IMR-90 (cell line): ENCODE data around the gene NINJ2. TPM values are rescaled to one million over a fixed set of nuclear protein-coding genes. Genes with fewer than 3 reads are reported as not detected.

Source experiments
- ATAC-seq: fragments of 200-7000 bp; cut with Tn5 transposase; 2 replicates; pipeline ENCODE4 v1.9.1; 2020; ENCODE audit warnings: low read depth, mild to moderate bottlenecking, moderate library complexity
- BruUV-seq: library from RNA; stranded (reverse); fragments of 400-500 nt; replicated peaks from 2 replicates; lab custom pipeline; 2021; lab: Mats Ljungman, UMichigan
- CTCF ChIA-PET: fragments of 300-600 bp; formaldehyde crosslinking; extraction: SDS; loops from one replicate; lab custom pipeline; 2021; ENCODE audit warnings: antibody characterized with exemption; lab: Yijun Ruan, JAX
- POLR2A ChIA-PET: fragments of 300-600 bp; sonication (Branson Sonifier 250); formaldehyde crosslinking; loops from one replicate; lab custom pipeline; 2022; ENCODE audit warnings: antibody characterized with exemption; ENCODE audit not compliant: unreplicated experiment; lab: Charles Lee
- DNase-seq: peaks from one replicate; pipeline ENCODE4 v3.0.0; 2013
- H2AFZ ChIP-seq: replicated peaks from 2 replicates; pipeline ENCODE3; 2013; ENCODE audit warnings: low read length, mild to moderate bottlenecking; ENCODE audit not compliant: poor library complexity
- H2AK5ac ChIP-seq: 2 replicates; pipeline ENCODE4 v1.6.1; 2013; ENCODE audit warnings: low read depth, low read length, inconsistent platforms
- H2AK9ac ChIP-seq: replicated peaks from 2 replicates; pipeline ENCODE3; 2013; ENCODE audit warnings: mild to moderate bottlenecking, low read depth, low read length, moderate library complexity; ENCODE audit not compliant: poor library complexity
- H2BK120ac ChIP-seq: 2 replicates; pipeline ENCODE4 v1.6.1; 2013; ENCODE audit warnings: low read depth, low read length, inconsistent platforms
- H2BK15ac ChIP-seq: 3 replicates; pipeline ENCODE4 v1.6.1; 2013; ENCODE audit warnings: low read depth, low read length, inconsistent platforms
- H2BK20ac ChIP-seq: 2 replicates; pipeline ENCODE4 v1.6.1; 2013; ENCODE audit warnings: low read depth, mild to moderate bottlenecking, inconsistent platforms, low read length, moderate library complexity
- H2BK5ac ChIP-seq: 2 replicates; pipeline ENCODE4 v1.6.1; 2013; ENCODE audit warnings: mild to moderate bottlenecking, low read depth, low read length, inconsistent platforms; ENCODE audit not compliant: poor library complexity, severe bottlenecking
- H3K14ac ChIP-seq: replicated peaks from 2 replicates; pipeline ENCODE4 v1.6.1; 2013; ENCODE audit warnings: low read depth, low read length, inconsistent platforms
- H3K18ac ChIP-seq: 2 replicates; pipeline ENCODE4 v1.6.1; 2013; ENCODE audit warnings: low read depth, low read length, control low read depth
- H3K23ac ChIP-seq: 2 replicates; pipeline ENCODE4 v1.6.1; 2013; ENCODE audit warnings: low read depth, low read length, inconsistent platforms
- H3K27ac ChIP-seq: 2 replicates; pipeline ENCODE4 v1.5.1; 2013; ENCODE audit warnings: mild to moderate bottlenecking, control low read depth, low read length; ENCODE audit not compliant: insufficient read depth
- H3K27me3 ChIP-seq: 2 replicates; pipeline ENCODE4 v1.6.1; 2013; ENCODE audit warnings: low read length; ENCODE audit not compliant: control insufficient read depth, insufficient read depth
- H3K36me3 ChIP-seq: 2 replicates; pipeline ENCODE4 v1.6.1; 2013; ENCODE audit warnings: low read length, mixed read lengths; ENCODE audit not compliant: control insufficient read depth, insufficient read depth
- H3K4ac ChIP-seq: 2 replicates; pipeline ENCODE4 v1.6.1; 2013; ENCODE audit warnings: low read depth, low read length, inconsistent platforms
- H3K4me1 ChIP-seq: 2 replicates; pipeline ENCODE4 v1.6.1; 2013; ENCODE audit warnings: low read length, mixed read lengths; ENCODE audit not compliant: control insufficient read depth, insufficient read depth
- H3K4me2 ChIP-seq: 2 replicates; pipeline ENCODE4 v1.6.1; 2013; ENCODE audit warnings: low read depth, mild to moderate bottlenecking, control low read depth, low read length, moderate library complexity
- H3K4me3 ChIP-seq: 2 replicates; pipeline ENCODE4 v1.5.1; 2013; ENCODE audit warnings: low read depth, mild to moderate bottlenecking, control low read depth, low read length, moderate library complexity; ENCODE audit not compliant: insufficient read depth
- H3K56ac ChIP-seq: 2 replicates; pipeline ENCODE4 v1.6.1; 2013; ENCODE audit warnings: low read length, inconsistent platforms; ENCODE audit not compliant: insufficient read depth; ENCODE audit errors: extremely low read depth
- H3K79me1 ChIP-seq, 2 experiments: 2 replicates each; pipeline ENCODE4 v1.6.1; 2013; ENCODE audit warnings: low read length in 2 of 2, inconsistent platforms in 1 of 2, low read depth in 1 of 2
- H3K9ac ChIP-seq: 2 replicates; pipeline ENCODE4 v1.6.1; 2013; ENCODE audit warnings: low read depth, low read length, control low read depth
- H3K9me1 ChIP-seq: 2 replicates; pipeline ENCODE4 v1.6.1; 2013; ENCODE audit warnings: low read length, inconsistent platforms; ENCODE audit not compliant: insufficient read depth
- H3K9me3 ChIP-seq: 2 replicates; pipeline ENCODE4 v1.6.1; 2013; ENCODE audit warnings: low read length; ENCODE audit not compliant: control insufficient read depth, insufficient read depth
- H4K20me1 ChIP-seq: 2 replicates; pipeline ENCODE4 v1.6.1; 2013; ENCODE audit warnings: low read length, inconsistent platforms; ENCODE audit not compliant: insufficient read depth
- H4K5ac ChIP-seq: 2 replicates; pipeline ENCODE4 v1.6.1; 2013; ENCODE audit warnings: mild to moderate bottlenecking, low read depth, low read length, control low read depth
- H4K8ac ChIP-seq, 2 experiments: 2 replicates each; pipeline ENCODE4 v1.6.1; 2013; ENCODE audit warnings: low read depth in 2 of 2, low read length in 2 of 2, control low read depth in 1 of 2, inconsistent platforms in 1 of 2
- H4K91ac ChIP-seq: 2 replicates; pipeline ENCODE4 v1.6.1; 2013; ENCODE audit warnings: low read depth, low read length, inconsistent platforms; ENCODE audit not compliant: insufficient read depth
- NFE2L2 ChIP-seq: fragments of 150-350 bp; IDR thresholded peaks from 2 replicates; pipeline ENCODE4 v1.6.1; 2016; ENCODE audit warnings: low read depth, mild to moderate bottlenecking, low read length
- POLR2A ChIP-seq: IDR thresholded peaks from 2 replicates; pipeline ENCODE4 v1.6.1; 2012; ENCODE audit warnings: mild to moderate bottlenecking, low read depth, low read length
- RFX5 ChIP-seq: IDR thresholded peaks from 2 replicates; pipeline ENCODE4 v1.8.0; 2012; ENCODE audit warnings: low read depth, mild to moderate bottlenecking, low read length, moderate library complexity
- SMC3 ChIP-seq: fragments of 150-350 bp; IDR thresholded peaks from 2 replicates; pipeline ENCODE4 v1.6.1; 2016; ENCODE audit warnings: low read depth, mild to moderate bottlenecking, antibody characterized with exemption, low read length, moderate library complexity
- WGBS, 2 experiments: methylation state at CpG; one replicate each; pipeline versions ENCODE4 v1.1.5 to v1.1.7; 2013; ENCODE audit warnings: missing lambda C conversion rate in 2 of 2; ENCODE audit not compliant: insufficient read length in 1 of 2; ENCODE audit errors: extremely low coverage in 2 of 2; 5-methylcytosine and 5-hydroxymethylcytosine counted together
- dilution Hi-C: fragments of 300-500 bp; cut with HindIII; formaldehyde crosslinking; loops from one replicate; pipeline ENCODE4 v1.14.3; 2018; ENCODE audit warnings: low sequenced_read_pairs; ENCODE audit not compliant: unreplicated experiment
- in situ Hi-C: fragments of 300-500 bp; cut with MboI; formaldehyde crosslinking; loops from 3 replicates; pipeline ENCODE4 v1.14.3; 2019; ENCODE audit warnings: low sequenced_read_pairs, inconsistent platforms, mixed read lengths
- intact Hi-C: fragments of 100-400 bp; cut with micrococcal nuclease; formaldehyde crosslinking; loops from 2 replicates; pipeline ENCODE4 v1.10.0; 2022
- polyA plus RNA-seq, 3 experiments: library from polyadenylated mRNA; depleted of rRNA; stranded (reverse); fragments of >200 nt; gene quantifications; 2 replicates each; pipeline ENCODE4 v1.2.3, GENCODE V29; 2012; ENCODE audit warnings: low replicate concordance in 1 of 3
- total RNA-seq: library from RNA; depleted of rRNA; stranded (reverse); fragments of >200 nt; gene quantifications from 2 replicates; pipeline ENCODE4 v1.2.3, GENCODE V29; 2012

NINJ2 gene
- total and polyA plus RNA-seq, 2 of the 4 experiments (the other 2 are of a cell fraction): not detected

- no peak for TF ChIP-seq RFX5
Measured at GRCh38 chr12:550473-551260, 112.6 kb downstream of the NINJ2 start (continued).

GRCh38 chr12:549476-550082, 113.7 kb downstream of the NINJ2 start:
- Histone ChIP-seq H2BK120ac (no peak overlapping the region), H3K4me1 (no peaks in the 10 kb centered on the region), H3K79me1 (no peaks in the 10 kb centered on the region), H2BK20ac (no peak overlapping the region), H3K9me3 (no peaks in the 10 kb centered on the region), H4K20me1 (no peaks in the 10 kb centered on the region), H3K23ac (no peak overlapping the region), H2AK5ac (no peak overlapping the region), H3K56ac (no peak overlapping the region), H3K27me3 (peaks cover 68% of the 10 kb centered on the region), H2BK15ac (no peak overlapping the region), H3K36me3 (no peaks in the 10 kb centered on the region), H3K4ac (no peak overlapping the region), H3K27ac (no peak overlapping the region), H2AK9ac (no peak overlapping the region), H2AFZ (peak overlapping the region; percentile 18), H4K91ac (no peak overlapping the region), H4K5ac (no peak overlapping the region), H2BK5ac (no peak overlapping the region), H3K4me3 (no peak overlapping the region), H3K9ac (no peak overlapping the region), H3K18ac (no peak overlapping the region), H3K14ac (no peak overlapping the region), H3K4me2 (no peak overlapping the region), H3K9me1 (no peaks in the 10 kb centered on the region), H4K8ac (no peak overlapping the region)
- TF ChIP-seq NFE2L2: no peak
- TF ChIP-seq POLR2A: no peak
- no peak for TF ChIP-seq SMC3
- dilution Hi-C loops: no loop called here
- intact Hi-C loops: loop anchor here (10.0 kb wide), 1 partner anchor 225 kb away; no protein-coding TSS in a partner anchor
- in situ Hi-C loops: no loop called here
- WGBS, 2 experiments: 50% methylated on average over 2 of the region's 29 CpGs; no CpG with 5 or more reads in 1 of the 2 experiments
- CTCF ChIA-PET: no interaction called here
- no TSS peak for BruUV-seq
- DNase-seq: no peak
- POLR2A ChIA-PET: no interaction called here
- no peak for ATAC-seq
